Measurements from ENCODE around the gene MARCHF10.
"Not testable (repeated sequence)": the region's sequence is repeated elsewhere in the genome, so short reads cannot be mapped to it uniquely, and the experiment has no call there.

Gene MARCHF10

GRCh38 chr17:62791235-62791734 lies 16.8 kb downstream of the MARCHF10 start:
- FAIRE-seq (no peak), DNase-seq (ENCODE audit: insufficient read length, low spot score) (no peak)

- DNase-seq (ENCODE audit: insufficient read length, low spot score) (no peak), FAIRE-seq (no peak)
Measured at GRCh38 chr17:62790564-62790986, 17.5 kb downstream of the MARCHF10 start.

- no peak for FAIRE-seq
- DNase-seq (ENCODE audit: insufficient read length, low spot score): no peak
Measured at GRCh38 chr17:62787366-62787765, 20.7 kb downstream of the MARCHF10 start.

- no peak for FAIRE-seq
- DNase-seq (ENCODE audit: insufficient read length, low spot score): no peak
Measured at GRCh38 chr17:62786646-62787045, 21.5 kb downstream of the MARCHF10 start.

- FAIRE-seq: not testable (repeated sequence)
Measured at GRCh38 chr17:62785983-62786382, 22.1 kb downstream of the MARCHF10 start.

GRCh38 chr17:62782730-62783270 lies 25.3 kb downstream of the MARCHF10 start:
- FAIRE-seq (no peak), DNase-seq (ENCODE audit: insufficient read length, low spot score) (no peak)

More at GRCh38 chr17:62785983-62786382, 22.1 kb downstream of the MARCHF10 start:
- not testable (repeated sequence) for DNase-seq (ENCODE audit: insufficient read length, low spot score)

- no peak for DNase-seq (ENCODE audit: insufficient read length, low spot score)
- FAIRE-seq: no peak
Measured at GRCh38 chr17:62781831-62782251, 26.3 kb downstream of the MARCHF10 start.

GRCh38 chr17:62781356-62781755 lies 26.8 kb downstream of the MARCHF10 start:
- DNase-seq (ENCODE audit: insufficient read length, low spot score): no peak
- FAIRE-seq: no peak

- DNase-seq (ENCODE audit: insufficient read length, low spot score): no peak
- no peak for FAIRE-seq
Measured at GRCh38 chr17:62780951-62781350, 27.2 kb downstream of the MARCHF10 start.

- FAIRE-seq (no peak), DNase-seq (ENCODE audit: insufficient read length, low spot score) (no peak)
Measured at GRCh38 chr17:62780269-62780668, 27.8 kb downstream of the MARCHF10 start.

- FAIRE-seq: no peak
- no peak for DNase-seq (ENCODE audit: insufficient read length, low spot score)
Measured at GRCh38 chr17:62778990-62779681, 29.0 kb downstream of the MARCHF10 start.

- DNase-seq (ENCODE audit: insufficient read length, low spot score) (no peak), FAIRE-seq (no peak)
Measured at GRCh38 chr17:62775876-62776275, 32.2 kb downstream of the MARCHF10 start.

GRCh38 chr17:62774338-62774737 lies 33.8 kb downstream of the MARCHF10 start:
- DNase-seq (ENCODE audit: insufficient read length, low spot score) (no peak), FAIRE-seq (no peak)

GRCh38 chr17:62767997-62768396 lies 40.1 kb downstream of the MARCHF10 start:
- no peak for FAIRE-seq
- no peak for DNase-seq (ENCODE audit: insufficient read length, low spot score)

GRCh38 chr17:62765351-62765750 lies 42.8 kb downstream of the MARCHF10 start:
- no peak for FAIRE-seq
- DNase-seq (ENCODE audit: insufficient read length, low spot score): no peak

- FAIRE-seq: no peak
- DNase-seq (ENCODE audit: insufficient read length, low spot score): no peak
Measured at GRCh38 chr17:62763891-62764600, 44.1 kb downstream of the MARCHF10 start.

- no peak for FAIRE-seq
- DNase-seq (ENCODE audit: insufficient read length, low spot score): no peak
Measured at GRCh38 chr17:62761884-62762283, 46.2 kb downstream of the MARCHF10 start.

GRCh38 chr17:62760945-62761267 lies 47.2 kb downstream of the MARCHF10 start:
- FAIRE-seq (no peak), DNase-seq (ENCODE audit: insufficient read length, low spot score) (no peak)

- FAIRE-seq (no peak), DNase-seq (ENCODE audit: insufficient read length, low spot score) (no peak)
Measured at GRCh38 chr17:62760059-62760944, 47.8 kb downstream of the MARCHF10 start.

- FAIRE-seq: no peak
Measured at GRCh38 chr17:62757500-62757951, 50.6 kb downstream of the MARCHF10 start.

GRCh38 chr17:62756198-62756597 lies 51.9 kb downstream of the MARCHF10 start:
- no peak for FAIRE-seq
- DNase-seq (ENCODE audit: insufficient read length, low spot score): no peak

More at GRCh38 chr17:62757500-62757951, 50.6 kb downstream of the MARCHF10 start:
- DNase-seq (ENCODE audit: insufficient read length, low spot score): no peak
